Measurements from ENCODE around the gene ZNF524.
A peak's percentile ranks its signal among the peaks of the same experiment; 100 is the strongest.

Gene ZNF524

GRCh38 chr19:55623561-55623960 is 23.5 kb downstream of the ZNF524 start:
- no peak for DNase-seq (ENCODE audit: low read depth)
- TF ChIP-seq, protein P1, sequence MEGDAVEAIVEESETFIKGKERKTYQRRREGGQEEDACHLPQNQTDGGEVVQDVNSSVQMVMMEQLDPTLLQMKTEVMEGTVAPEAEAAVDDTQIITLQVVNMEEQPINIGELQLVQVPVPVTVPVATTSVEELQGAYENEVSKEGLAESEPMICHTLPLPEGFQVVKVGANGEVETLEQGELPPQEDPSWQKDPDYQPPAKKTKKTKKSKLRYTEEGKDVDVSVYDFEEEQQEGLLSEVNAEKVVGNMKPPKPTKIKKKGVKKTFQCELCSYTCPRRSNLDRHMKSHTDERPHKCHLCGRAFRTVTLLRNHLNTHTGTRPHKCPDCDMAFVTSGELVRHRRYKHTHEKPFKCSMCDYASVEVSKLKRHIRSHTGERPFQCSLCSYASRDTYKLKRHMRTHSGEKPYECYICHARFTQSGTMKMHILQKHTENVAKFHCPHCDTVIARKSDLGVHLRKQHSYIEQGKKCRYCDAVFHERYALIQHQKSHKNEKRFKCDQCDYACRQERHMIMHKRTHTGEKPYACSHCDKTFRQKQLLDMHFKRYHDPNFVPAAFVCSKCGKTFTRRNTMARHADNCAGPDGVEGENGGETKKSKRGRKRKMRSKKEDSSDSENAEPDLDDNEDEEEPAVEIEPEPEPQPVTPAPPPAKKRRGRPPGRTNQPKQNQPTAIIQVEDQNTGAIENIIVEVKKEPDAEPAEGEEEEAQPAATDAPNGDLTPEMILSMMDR (conservative IDR thresholded peaks at IDR 0.05; ENCODE audit: control insufficient read depth, insufficient read depth, low read depth, low read length): no peak
- H3K4me3 ChIP-seq (ENCODE audit: control insufficient read depth, low read depth, low read length): no peak overlapping the region

GRCh38 chr19:55624109-55625003 is 24.3 kb downstream of the ZNF524 start, which contains the start of gene ZNF784:
Gene ZNF784 (minus strand): TSS chr19:55624566. CDS start chr19:55624561, 5 bp downstream.
- H3K4me3 ChIP-seq (ENCODE audit: control insufficient read depth, low read depth, low read length): peak within 1 kb of the TSS; percentile 72
- peak; percentile 86 for DNase-seq (ENCODE audit: low read depth)
- TF ChIP-seq, protein P1 (conservative IDR thresholded peaks at IDR 0.05; ENCODE audit: control insufficient read depth, insufficient read depth, low read depth, low read length): no peak

- no peak for DNase-seq (ENCODE audit: low read depth)
- TF ChIP-seq, protein P1 (conservative IDR thresholded peaks at IDR 0.05; ENCODE audit: control insufficient read depth, insufficient read depth, low read depth, low read length): no peak
- H3K4me3 ChIP-seq (ENCODE audit: control insufficient read depth, low read depth, low read length): peak overlapping the region; percentile 72
These were observed 24.9 kb downstream of the ZNF524 start for GRCh38 chr19:55625004-55625326.

GRCh38 chr19:55626350-55626749 is 26.3 kb downstream of the ZNF524 start:
- no peak for DNase-seq (ENCODE audit: low read depth)
- H3K4me3 ChIP-seq (ENCODE audit: control insufficient read depth, low read depth, low read length): no peak overlapping the region
- TF ChIP-seq, protein P1 (conservative IDR thresholded peaks at IDR 0.05; ENCODE audit: control insufficient read depth, insufficient read depth, low read depth, low read length): no peak

DNA sequence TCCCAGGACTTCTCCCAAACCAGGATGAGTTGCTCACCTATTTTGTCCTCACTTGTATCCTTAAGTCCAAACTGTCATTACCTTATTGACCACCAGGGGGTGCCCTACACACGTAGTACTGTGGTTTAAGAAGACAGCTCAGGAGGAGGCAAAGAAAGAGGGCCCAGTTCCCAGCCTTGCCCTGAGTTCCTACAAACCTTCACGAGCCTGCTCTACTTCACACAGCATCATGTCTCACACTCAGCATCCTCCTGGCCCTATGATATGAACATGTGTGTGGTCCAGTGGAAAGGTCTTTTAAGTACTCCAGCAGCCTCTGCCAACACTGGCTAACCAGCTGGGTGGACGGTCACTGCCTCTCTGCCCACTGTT is 32.4 kb downstream of the ZNF524 start:
- H3K4me3 ChIP-seq (ENCODE audit: control insufficient read depth, low read depth, low read length): no peak overlapping the region
- TF ChIP-seq, protein P1 (conservative IDR thresholded peaks at IDR 0.05; ENCODE audit: control insufficient read depth, insufficient read depth, low read depth, low read length): peak; percentile 83
- DNase-seq (ENCODE audit: low read depth): peak; percentile 97

- DNase-seq (ENCODE audit: low read depth): no peak
- no peak overlapping the region for H3K4me3 ChIP-seq (ENCODE audit: control insufficient read depth, low read depth, low read length)
- TF ChIP-seq, protein P1 (conservative IDR thresholded peaks at IDR 0.05; ENCODE audit: control insufficient read depth, insufficient read depth, low read depth, low read length): no peak
These were observed 33.8 kb downstream of the ZNF524 start for GRCh38 chr19:55633861-55634260.
